Muscle layer of colon (tissue), 2 donors: Measurements from ENCODE around the gene PALLD.

Experiments
- H3K27ac ChIP-seq: one replicate; pipeline ENCODE4 v1.7.0; 2013; ENCODE audit warnings: low read depth, mild to moderate bottlenecking, low read length, moderate library complexity
- H3K27me3 ChIP-seq, 2 donors: one replicate each; pipeline ENCODE4 v1.7.0; 2013; ENCODE audit warnings: low read length in 2 of 2, mild to moderate bottlenecking in 2 of 2; ENCODE audit not compliant: insufficient read depth in 2 of 2, control insufficient read depth in 1 of 2
- H3K36me3 ChIP-seq: one replicate; pipeline ENCODE4 v1.7.0; 2013; ENCODE audit warnings: mild to moderate bottlenecking, low read length; ENCODE audit not compliant: insufficient read depth
- H3K4me1 ChIP-seq: one replicate; pipeline ENCODE4 v1.7.0; 2013; ENCODE audit warnings: mild to moderate bottlenecking, low read length; ENCODE audit not compliant: insufficient read depth
- H3K4me3 ChIP-seq, 2 donors: one replicate each; pipeline ENCODE4 v1.7.0; 2013; ENCODE audit warnings: low read length in 2 of 2, low read depth in 1 of 2, mild to moderate bottlenecking in 1 of 2, moderate library complexity in 1 of 2
- H3K9ac ChIP-seq: one replicate; pipeline ENCODE4 v1.7.0; 2013; ENCODE audit warnings: low read length
- H3K9me3 ChIP-seq: one replicate; pipeline ENCODE4 v1.7.0; 2013; ENCODE audit warnings: mild to moderate bottlenecking, low read length
- donor health status: abdominal sarcoma.
- donor health status: Adenocarcinoma of cecum.

The PALLD gene

GRCh38 chr4:168498251-168498650 lies 1.4 kb downstream of the PALLD start:
- no peak overlapping the region for H3K27ac ChIP-seq

GRCh38 chr4:168499241-168499640 lies 2.4 kb downstream of the PALLD start:
- no peak overlapping the region for H3K9ac ChIP-seq
- no peak overlapping the region for H3K27ac ChIP-seq
- H3K4me3 ChIP-seq = no peak overlapping the region
- H3K27me3 ChIP-seq = no peaks in the 10 kb centered on the region
- no peaks in the 10 kb centered on the region for H3K9me3 ChIP-seq
- H3K36me3 ChIP-seq = no peaks in the 10 kb centered on the region
- no peaks in the 10 kb centered on the region for H3K4me1 ChIP-seq

More at GRCh38 chr4:168498251-168498650, 1.4 kb downstream of the PALLD start:
- no peaks in the 10 kb centered on the region for H3K27me3 ChIP-seq
- H3K9ac ChIP-seq = no peak overlapping the region
- no peak overlapping the region for H3K4me3 ChIP-seq
- no peaks in the 10 kb centered on the region for H3K36me3 ChIP-seq
- no peaks in the 10 kb centered on the region for H3K4me1 ChIP-seq
- H3K9me3 ChIP-seq = no peaks in the 10 kb centered on the region

GRCh38 chr4:168501407-168501806 lies 4.6 kb downstream of the PALLD start:
- Histone ChIP-seq H3K9me3 (no peaks in the 10 kb centered on the region), H3K4me1 (no peaks in the 10 kb centered on the region), H3K4me3 (no peak overlapping the region), H3K27me3 (no peaks in the 10 kb centered on the region), H3K9ac (no peak overlapping the region), H3K36me3 (no peaks in the 10 kb centered on the region), H3K27ac (no peak overlapping the region)

GRCh38 chr4:168502861-168503260 lies 6.0 kb downstream of the PALLD start:
- Histone ChIP-seq H3K9me3 (no peaks in the 10 kb centered on the region), H3K36me3 (no peaks in the 10 kb centered on the region), H3K4me3 (no peak overlapping the region), H3K9ac (no peak overlapping the region), H3K27ac (no peak overlapping the region), H3K4me1 (no peaks in the 10 kb centered on the region), H3K27me3 (no peaks in the 10 kb centered on the region)

- Histone ChIP-seq H3K9me3 (no peaks in the 10 kb centered on the region), H3K4me1 (no peaks in the 10 kb centered on the region), H3K27ac (no peak overlapping the region), H3K27me3 (no peaks in the 10 kb centered on the region), H3K36me3 (no peaks in the 10 kb centered on the region), H3K4me3 (no peak overlapping the region), H3K9ac (no peak overlapping the region)
Observed at GRCh38 chr4:168503652-168504362, 7.0 kb downstream of the PALLD start.

- no peak overlapping the region for H3K27ac ChIP-seq
- H3K9me3 ChIP-seq = no peaks in the 10 kb centered on the region
- no peaks in the 10 kb centered on the region for H3K27me3 ChIP-seq
- H3K36me3 ChIP-seq = no peaks in the 10 kb centered on the region
- H3K4me3 ChIP-seq = no peak overlapping the region
- no peaks in the 10 kb centered on the region for H3K4me1 ChIP-seq
- H3K9ac ChIP-seq = no peak overlapping the region
Observed at GRCh38 chr4:168504526-168504925, 7.7 kb downstream of the PALLD start.

- no peaks in the 10 kb centered on the region for H3K27me3 ChIP-seq
- no peaks in the 10 kb centered on the region for H3K4me1 ChIP-seq
- no peaks in the 10 kb centered on the region for H3K36me3 ChIP-seq
- no peaks in the 10 kb centered on the region for H3K9me3 ChIP-seq
- no peak overlapping the region for H3K4me3 ChIP-seq
- H3K27ac ChIP-seq = no peak overlapping the region
- H3K9ac ChIP-seq = no peak overlapping the region
Observed at GRCh38 chr4:168506014-168506413, 9.2 kb downstream of the PALLD start.

- H3K27ac ChIP-seq = no peak overlapping the region
- H3K4me1 ChIP-seq = no peaks in the 10 kb centered on the region
- no peaks in the 10 kb centered on the region for H3K9me3 ChIP-seq
- H3K9ac ChIP-seq = no peak overlapping the region
- no peaks in the 10 kb centered on the region for H3K27me3 ChIP-seq
- H3K4me3 ChIP-seq = no peak overlapping the region
- no peaks in the 10 kb centered on the region for H3K36me3 ChIP-seq
Observed at GRCh38 chr4:168507178-168507815, 10.4 kb downstream of the PALLD start.

GRCh38 chr4:168508683-168509082 lies 11.8 kb downstream of the PALLD start:
- H3K4me1 ChIP-seq = no peaks in the 10 kb centered on the region
- no peak overlapping the region for H3K9ac ChIP-seq
- H3K9me3 ChIP-seq = no peaks in the 10 kb centered on the region

GRCh38 chr4:168509786-168510185 lies 12.9 kb downstream of the PALLD start:
- H3K36me3 ChIP-seq = no peaks in the 10 kb centered on the region
- H3K9me3 ChIP-seq = no peaks in the 10 kb centered on the region
- H3K27ac ChIP-seq = no peak overlapping the region
- H3K9ac ChIP-seq = no peak overlapping the region
- H3K4me1 ChIP-seq = peaks cover 4% of the 10 kb centered on the region
- H3K4me3 ChIP-seq = no peak overlapping the region
- no peaks in the 10 kb centered on the region for H3K27me3 ChIP-seq

More at GRCh38 chr4:168508683-168509082, 11.8 kb downstream of the PALLD start:
- no peaks in the 10 kb centered on the region for H3K36me3 ChIP-seq
- H3K27ac ChIP-seq = no peak overlapping the region
- H3K4me3 ChIP-seq = no peak overlapping the region
- no peaks in the 10 kb centered on the region for H3K27me3 ChIP-seq

- Histone ChIP-seq H3K9ac (no peak overlapping the region), H3K27ac (no peak overlapping the region)
Observed at GRCh38 chr4:168511780-168512489, 15.1 kb downstream of the PALLD start.

More at GRCh38 chr4:168511780-168512489, 15.1 kb downstream of the PALLD start:
- Histone ChIP-seq H3K27me3 (no peaks in the 10 kb centered on the region), H3K4me3 (no peak overlapping the region), H3K4me1 (peaks cover 4% of the 10 kb centered on the region), H3K9me3 (no peaks in the 10 kb centered on the region), H3K36me3 (no peaks in the 10 kb centered on the region)
